Thoracic aorta (tissue), 2 donors: ENCODE measurements around the gene DLX2. TPM values are rescaled to one million over a fixed set of nuclear protein-coding genes. Genes with fewer than 3 reads are reported as not detected.
A peak's percentile ranks its signal among the peaks of the same experiment; 100 is the strongest.

Source experiments
- ATAC-seq: fragments of 150-250 bp; one replicate; pipeline ENCODE4 v1.8.0; 2017; ENCODE audit warnings: low read depth; ENCODE audit not compliant: insufficient number of reproducible peaks, low FRiP score
- DNase-seq: peaks from one replicate; pipeline ENCODE4 v3.0.0-alpha.2; 2020; ENCODE audit warnings: low spot score
- H3K27ac ChIP-seq, 2 donors: fragments of 200-600 bp; sonication (generic); 1 replicate in 1 of 2; 2 replicates in 1 of 2; pipeline ENCODE4 v1.5.1; 2016; ENCODE audit warnings: mild to moderate bottlenecking in 2 of 2, moderate library complexity in 2 of 2
- H3K27me3 ChIP-seq: fragments of 200-600 bp; sonication (generic); replicated peaks from 2 replicates; pipeline ENCODE4 v1.6.0; 2016; ENCODE audit warnings: mild to moderate bottlenecking; ENCODE audit not compliant: insufficient read depth
- H3K36me3 ChIP-seq: fragments of 200-600 bp; sonication (generic); one replicate; pipeline ENCODE4 v1.5.1; 2016
- H3K4me1 ChIP-seq, 2 donors: fragments of 200-600 bp; sonication (generic); 1 replicate in 1 of 2; 2 replicates in 1 of 2; pipeline versions ENCODE4 v1.5.1 to v1.6.0; 2016; ENCODE audit warnings: low read depth in 2 of 2, mild to moderate bottlenecking in 1 of 2; ENCODE audit not compliant: control insufficient read depth in 1 of 2
- H3K4me3 ChIP-seq: fragments of 200-600 bp; sonication (generic); 2 replicates; pipeline ENCODE4 v1.5.1; 2016; ENCODE audit warnings: mild to moderate bottlenecking
- H3K9me3 ChIP-seq: fragments of 200-600 bp; sonication (generic); 2 replicates; pipeline ENCODE4 v1.5.1; 2016
- total RNA-seq, 2 donors: library from RNA; depleted of rRNA; stranded (reverse); fragments of >200 nt; gene quantifications; one replicate each; pipeline versions ENCODE4 v1.1.0 to v1.2.3, GENCODE V29; 2016
- TF ChIP-seq, protein P1 (sequence below): fragments of 200-600 bp; sonication (generic); IDR thresholded peaks from one replicate; pipeline ENCODE4 v1.5.1; 2019; ENCODE audit warnings: antibody characterized with exemption

The DLX2 gene
- total RNA-seq, 2 donors from 2014 or later, result 1.6 TPM; not detected in 1

DNA sequence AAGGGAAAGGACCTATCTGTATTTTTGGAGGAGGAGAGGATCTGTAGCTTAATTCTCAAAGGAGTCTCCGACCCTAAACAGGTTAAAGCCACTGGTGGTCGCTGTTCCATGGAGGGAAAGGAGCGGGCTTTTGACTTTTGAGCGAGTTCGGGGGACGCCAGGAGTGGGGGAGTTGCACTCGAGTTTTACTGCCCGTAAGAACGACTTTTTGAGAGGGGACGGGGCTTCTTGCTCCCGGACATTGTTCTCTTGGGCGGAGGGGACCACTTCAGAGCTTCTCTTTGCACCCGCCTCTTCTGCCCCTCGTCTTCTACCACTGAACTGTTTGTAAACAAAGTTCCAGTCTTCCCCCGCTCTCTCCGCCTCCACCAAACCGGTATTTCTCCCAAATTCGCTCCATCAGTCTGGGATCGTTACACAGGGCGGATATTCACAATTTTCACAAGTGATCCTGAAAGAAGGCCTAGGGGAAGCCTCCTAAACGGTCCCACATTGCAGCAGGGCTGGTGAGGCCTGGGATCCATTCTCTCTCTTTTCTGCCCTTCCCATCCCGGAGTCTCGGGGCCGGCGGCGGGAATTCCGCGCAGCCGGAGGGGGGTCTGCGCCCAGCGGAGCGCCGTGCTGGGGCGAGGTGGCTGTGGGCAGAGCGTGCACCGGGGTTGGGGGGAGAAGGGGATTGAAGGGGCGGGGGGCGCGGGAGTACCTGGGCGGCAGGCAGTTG lies 6.6 kb downstream of the DLX2 start:
- TF ChIP-seq, protein P1, sequence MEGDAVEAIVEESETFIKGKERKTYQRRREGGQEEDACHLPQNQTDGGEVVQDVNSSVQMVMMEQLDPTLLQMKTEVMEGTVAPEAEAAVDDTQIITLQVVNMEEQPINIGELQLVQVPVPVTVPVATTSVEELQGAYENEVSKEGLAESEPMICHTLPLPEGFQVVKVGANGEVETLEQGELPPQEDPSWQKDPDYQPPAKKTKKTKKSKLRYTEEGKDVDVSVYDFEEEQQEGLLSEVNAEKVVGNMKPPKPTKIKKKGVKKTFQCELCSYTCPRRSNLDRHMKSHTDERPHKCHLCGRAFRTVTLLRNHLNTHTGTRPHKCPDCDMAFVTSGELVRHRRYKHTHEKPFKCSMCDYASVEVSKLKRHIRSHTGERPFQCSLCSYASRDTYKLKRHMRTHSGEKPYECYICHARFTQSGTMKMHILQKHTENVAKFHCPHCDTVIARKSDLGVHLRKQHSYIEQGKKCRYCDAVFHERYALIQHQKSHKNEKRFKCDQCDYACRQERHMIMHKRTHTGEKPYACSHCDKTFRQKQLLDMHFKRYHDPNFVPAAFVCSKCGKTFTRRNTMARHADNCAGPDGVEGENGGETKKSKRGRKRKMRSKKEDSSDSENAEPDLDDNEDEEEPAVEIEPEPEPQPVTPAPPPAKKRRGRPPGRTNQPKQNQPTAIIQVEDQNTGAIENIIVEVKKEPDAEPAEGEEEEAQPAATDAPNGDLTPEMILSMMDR, result no peak
- no peak overlapping the region for H3K27ac ChIP-seq
- no peaks in the 10 kb centered on the region for H3K9me3 ChIP-seq
- DNase-seq (no peak), ATAC-seq (no peak)
- H3K4me1 ChIP-seq, result peaks cover 36 to 61% of the 10 kb centered on the region in 2 donors
- no peaks in the 10 kb centered on the region for H3K36me3 ChIP-seq
- H3K4me3 ChIP-seq, result peak overlapping the region; percentile 74
- peaks cover 71% of the 10 kb centered on the region for H3K27me3 ChIP-seq

DNA sequence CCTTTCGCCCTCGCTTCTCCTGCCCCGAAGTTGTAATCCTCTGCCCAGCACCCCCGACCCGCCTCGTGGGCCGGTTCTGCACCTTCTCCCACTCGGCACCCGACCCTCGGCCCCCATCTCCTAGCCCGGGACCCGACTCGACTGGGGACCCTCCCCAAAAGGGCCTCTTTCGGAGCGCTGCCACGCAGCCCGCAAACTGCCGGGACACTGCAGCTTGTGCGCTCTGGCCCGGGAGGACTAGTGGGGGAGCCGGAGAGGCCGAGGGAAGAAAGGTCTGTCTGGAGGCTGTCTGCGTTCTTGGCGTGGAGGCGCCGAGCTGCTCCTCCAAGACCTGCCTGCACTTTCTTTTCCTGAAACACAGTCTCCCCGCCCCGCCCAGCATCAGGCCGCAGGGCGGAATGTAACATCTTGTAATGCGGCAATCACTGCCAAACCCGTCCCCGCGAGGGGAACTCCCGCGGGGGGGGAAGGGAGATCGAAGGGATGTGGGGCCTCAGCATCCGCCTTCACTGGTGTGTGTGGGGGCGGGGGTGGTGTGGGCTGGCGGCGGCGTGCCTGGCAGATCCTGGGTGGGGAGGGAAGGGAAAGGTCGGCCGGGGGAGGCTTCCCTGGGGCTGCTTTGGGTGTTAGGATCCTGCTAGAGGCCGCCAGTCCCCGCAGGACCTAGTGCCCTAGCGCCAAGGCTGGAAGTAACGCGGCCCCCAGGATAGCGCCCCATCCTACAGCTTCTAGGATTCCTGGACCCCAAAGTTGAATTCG lies 7.4 kb downstream of the DLX2 start:
- H3K27ac ChIP-seq, result peak overlapping the region in 1 of 2 donors; percentile 15
- no peak for ATAC-seq
- H3K27me3 ChIP-seq, result peaks cover 71% of the 10 kb centered on the region
- DNase-seq, result no peak
- peak overlapping the region; percentile 74 for H3K4me3 ChIP-seq
- no peaks in the 10 kb centered on the region for H3K36me3 ChIP-seq
- peaks cover 32 to 54% of the 10 kb centered on the region in 2 donors for H3K4me1 ChIP-seq
- TF ChIP-seq, protein P1, result no peak
- no peaks in the 10 kb centered on the region for H3K9me3 ChIP-seq

DNA sequence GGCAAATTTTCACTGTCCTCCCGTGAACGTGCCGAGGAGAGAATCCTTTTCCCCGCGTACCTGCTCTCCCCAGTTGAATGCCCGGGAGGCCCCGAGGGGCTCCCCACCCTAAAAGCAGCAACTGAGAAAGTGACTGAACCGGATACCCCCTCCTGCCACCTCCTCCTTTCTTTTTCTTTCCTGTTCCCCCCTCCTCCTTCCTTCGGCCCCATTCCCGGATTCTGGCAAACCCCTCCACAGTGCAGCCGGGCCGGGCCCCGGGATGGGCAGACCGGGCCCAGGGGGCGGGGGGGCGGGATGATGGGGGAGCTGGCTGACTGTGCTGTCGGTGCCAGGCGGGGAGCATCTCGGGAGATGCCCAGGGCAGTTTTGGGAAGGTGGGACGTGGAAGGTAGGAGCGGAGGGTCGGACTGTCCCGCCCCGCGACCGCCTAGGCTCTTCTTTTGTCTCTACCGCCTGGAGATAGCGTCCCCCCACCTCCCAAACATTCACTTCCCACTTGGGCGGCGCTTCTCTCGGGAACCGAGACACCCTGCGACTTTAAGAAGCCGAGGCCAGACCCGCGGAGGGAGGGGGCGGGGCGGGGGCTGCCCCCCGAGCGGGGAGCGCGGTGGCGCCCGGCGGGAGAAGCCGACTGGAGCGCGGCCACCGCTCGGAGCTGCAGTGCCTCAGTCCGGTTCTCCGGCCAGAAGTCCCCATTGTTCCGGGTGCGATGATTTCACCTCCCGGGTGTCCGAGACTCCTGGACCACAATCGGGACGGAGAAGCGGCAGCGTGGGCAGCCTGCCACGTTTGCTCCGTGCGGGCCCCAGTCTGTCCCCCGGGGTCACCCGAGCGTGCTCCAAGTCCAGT lies 8.2 kb downstream of the DLX2 start:
- Histone ChIP-seq H3K4me3 (peak overlapping the region; percentile 74), H3K27ac (peak overlapping the region in 1 of 2 donors; percentile 15), H3K4me1 (peaks cover 26 to 46% of the 10 kb centered on the region in 2 donors), H3K9me3 (no peaks in the 10 kb centered on the region), H3K36me3 (no peaks in the 10 kb centered on the region), H3K27me3 (peaks cover 71% of the 10 kb centered on the region)
- TF ChIP-seq, protein P1, result no peak
- DNase-seq (no peak), ATAC-seq (no peak)

DNA sequence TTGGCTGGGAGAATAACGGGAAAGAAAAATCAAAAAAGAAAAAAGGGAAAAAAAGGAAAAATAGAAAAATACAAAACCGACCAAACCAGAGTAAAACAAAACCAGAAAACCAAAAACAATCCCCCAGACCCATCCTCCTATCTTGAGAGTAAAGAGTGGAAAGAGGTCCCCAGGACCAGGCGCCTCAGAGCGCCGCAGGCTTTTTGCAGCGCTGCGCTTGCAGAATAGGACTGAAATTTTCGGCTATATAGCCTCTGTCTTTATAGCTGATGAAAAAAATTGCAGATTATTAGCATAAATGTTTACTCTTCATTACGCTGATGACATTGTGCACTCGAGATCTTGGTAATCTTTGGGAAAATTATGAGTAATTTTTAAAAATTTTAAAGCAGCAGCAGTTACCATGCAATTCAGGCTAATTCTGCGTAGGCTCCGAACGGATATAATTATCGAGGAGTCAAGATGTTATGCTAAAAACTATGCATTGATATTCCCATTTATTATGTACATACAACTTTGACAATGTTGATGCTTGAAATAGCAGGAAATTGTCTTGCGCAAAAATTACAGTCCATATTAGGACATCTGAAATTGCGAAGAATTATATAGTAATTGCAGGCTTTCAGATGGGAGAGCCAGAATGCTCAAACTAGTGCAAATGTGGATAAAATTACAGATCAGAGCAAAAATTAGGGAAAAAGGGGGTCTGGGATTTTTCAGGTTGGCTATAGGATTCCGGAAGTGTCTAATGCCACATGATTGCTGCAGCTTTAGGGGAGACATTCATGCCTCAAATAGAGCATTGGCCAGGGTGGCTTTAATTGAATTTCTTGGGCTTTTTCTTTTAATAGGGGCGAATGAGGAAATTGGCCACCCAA lies 9.0 kb downstream of the DLX2 start:
- Histone ChIP-seq H3K4me3 (peak overlapping the region; percentile 74), H3K9me3 (no peaks in the 10 kb centered on the region), H3K36me3 (no peaks in the 10 kb centered on the region), H3K27ac (no peak overlapping the region), H3K27me3 (peaks cover 70% of the 10 kb centered on the region), H3K4me1 (peaks cover 22 to 37% of the 10 kb centered on the region in 2 donors)
- TF ChIP-seq, protein P1, result no peak
- ATAC-seq, result no peak
- no peak for DNase-seq
